PC-9 (cell line): ENCODE results near the gene CHCHD2. TPM values are rescaled to one million over a fixed set of nuclear protein-coding genes. Genes with fewer than 3 reads are reported as not detected.
"Not testable (repeated sequence)": the region's sequence is repeated elsewhere in the genome, so short reads cannot be mapped to it uniquely, and the experiment has no call there.

Experiments
- Bru-seq: library from RNA; stranded (reverse); fragments of 400-500 nt; gene quantifications from one replicate; lab custom pipeline; 2021; lab: Mats Ljungman, UMichigan
- BruChase-seq, 2 experiments: library from RNA; stranded (reverse); fragments of 400-500 nt; gene quantifications; one replicate each; lab custom pipeline; 2021; lab: Mats Ljungman, UMichigan
- BruUV-seq: library from RNA; stranded (reverse); fragments of 400-500 nt; replicated peaks from 2 replicates; lab custom pipeline; 2021; lab: Mats Ljungman, UMichigan
- CTCF ChIA-PET: fragments of 300-600 bp; sonication (Branson Sonifier 250); formaldehyde crosslinking; loops from one replicate; lab custom pipeline; 2022; ENCODE audit warnings: antibody characterized with exemption; lab: Charles Lee
- POLR2A ChIA-PET: fragments of 300-600 bp; sonication (Branson Sonifier 250); formaldehyde crosslinking; loops from one replicate; lab custom pipeline; 2022; ENCODE audit warnings: antibody characterized with exemption; ENCODE audit not compliant: unreplicated experiment; lab: Charles Lee
- DNase-seq, 2 experiments: peaks; one replicate each; pipeline versions ENCODE4 v3.0.0 to v3.0.0-alpha.2; 2015 to 2022; ENCODE audit warnings: mixed read lengths in 1 of 2
- H2AFZ ChIP-seq: fragments of 200-600 bp; sonication (generic); 2 replicates; pipeline ENCODE4 v1.8.1; 2017; ENCODE audit warnings: antibody characterized with exemption
- H3F3A ChIP-seq: fragments of 200-600 bp; sonication (generic); 2 replicates; pipeline ENCODE4 v1.8.1; 2017; ENCODE audit warnings: antibody characterized with exemption, mild to moderate bottlenecking, low read depth; ENCODE audit not compliant: insufficient read depth
- H3K27ac ChIP-seq: fragments of 200-600 bp; sonication (generic); 2 replicates; pipeline ENCODE4 v1.6.1; 2016; ENCODE audit warnings: mixed run types
- H3K27me3 ChIP-seq: fragments of 200-600 bp; sonication (generic); 2 replicates; pipeline ENCODE4 v1.6.1; 2016; ENCODE audit warnings: low read depth, mixed run types; ENCODE audit not compliant: insufficient read depth
- H3K36me3 ChIP-seq: fragments of 200-600 bp; sonication (generic); 2 replicates; pipeline ENCODE4 v1.6.1; 2016; ENCODE audit warnings: low read depth, mixed run types
- H3K4me1 ChIP-seq: fragments of 200-600 bp; sonication (generic); replicated peaks from 2 replicates; pipeline ENCODE4 v1.6.1; 2016; ENCODE audit warnings: mixed run types; ENCODE audit not compliant: insufficient read depth
- H3K4me2 ChIP-seq: fragments of 200-600 bp; sonication (generic); 2 replicates; pipeline ENCODE4 v1.6.1; 2017; ENCODE audit warnings: mixed run types
- H3K4me3 ChIP-seq: fragments of 200-600 bp; sonication (generic); 2 replicates; pipeline ENCODE4 v1.6.1; 2016; ENCODE audit warnings: mixed run types
- H3K79me2 ChIP-seq: fragments of 200-600 bp; sonication (generic); 2 replicates; pipeline ENCODE4 v1.6.1; 2017; ENCODE audit warnings: low read depth, mixed run types
- H3K9me2 ChIP-seq: fragments of 200-600 bp; sonication (generic); 2 replicates; pipeline ENCODE4 v1.8.1; 2017; ENCODE audit warnings: mild to moderate bottlenecking; ENCODE audit not compliant: insufficient read depth
- H3K9me3 ChIP-seq: fragments of 200-600 bp; sonication (generic); 2 replicates; pipeline ENCODE4 v1.8.1; 2016; ENCODE audit warnings: low read depth; ENCODE audit not compliant: insufficient read depth
- H4K20me1 ChIP-seq: fragments of 200-600 bp; sonication (generic); 2 replicates; pipeline ENCODE4 v1.8.1; 2017; ENCODE audit not compliant: insufficient read depth
- CTCF ChIP-seq: fragments of 200-600 bp; sonication (generic); conservative IDR thresholded peaks from 2 replicates; pipeline ENCODE4 v1.6.1; 2017; ENCODE audit warnings: mixed run types, antibody characterized with exemption, mild to moderate bottlenecking, moderate library complexity
- EZH2 ChIP-seq: fragments of 200-600 bp; sonication (generic); IDR thresholded peaks from 2 replicates; pipeline ENCODE4 v1.8.0; 2017; ENCODE audit warnings: antibody characterized with exemption, low read depth
- intact Hi-C: fragments of 100-400 bp; cut with micrococcal nuclease; formaldehyde crosslinking; loops from one replicate; pipeline ENCODE4 v1.10.0; 2022; ENCODE audit not compliant: unreplicated experiment
- long read RNA-seq: library from polyadenylated mRNA; stranded (forward); transcript quantifications from one replicate; pipeline ENCODE4 v2.0.0, GENCODE V29; 2022
- total RNA-seq: library from RNA; stranded (reverse); gene quantifications from 2 replicates; pipeline ENCODE4 v1.2.3, GENCODE V29; 2021

CHCHD2 gene
- total RNA-seq, result 978 and 1,041 TPM in 2 replicates
- Bru-seq, nascent RNA, result percentile 98 among the genes with signal in this experiment
- percentile 95 among the genes with signal in this experiment for BruChase-seq, experiment 1, labeled RNA remaining after a 2-hour chase
- percentile 99 among the genes with signal in this experiment for BruChase-seq, experiment 2, labeled RNA remaining after a 6-hour chase
- long read RNA-seq, transcript CHCHD2-201 (4 exons, 901 nt), result major isoform, 1,473 of 1,574 reads
- long read RNA-seq, partial matches to known transcripts, result 88 of 1,574 reads
- long read RNA-seq, other reads (novel, unspliced or antisense), result 11 of 1,574 reads

GRCh38 chr7:56106108-56107073 lies at the start of gene CHCHD2:
Gene CHCHD2 (minus strand): TSS chr7:56106476. CDS start chr7:56106413, 63 bp downstream.
- H2AFZ ChIP-seq, result peak within 1 kb of the TSS; percentile 87
- intact Hi-C loops, result loop anchor here (1.0 to 5.0 kb wide), 4 partner anchors 32 to 740 kb away; partner anchors contain the start of gene SUMF2
- BruUV-seq, result TSS peak; percentile 93

GRCh38 chr7:56131062-56131461 lies 24.8 kb upstream of the CHCHD2 start:
- H3F3A ChIP-seq, H2AFZ ChIP-seq, POLR2A ChIA-PET, H3K9me2 ChIP-seq, CTCF ChIA-PET, H3K4me2 ChIP-seq, H4K20me1 ChIP-seq, H3K27ac ChIP-seq, H3K36me3 ChIP-seq, H3K27me3 ChIP-seq, H3K4me1 ChIP-seq, H3K79me2 ChIP-seq, BruUV-seq, DNase-seq, intact Hi-C loops, H3K9me3 ChIP-seq, H3K4me3 ChIP-seq: not testable (repeated sequence)

More at GRCh38 chr7:56106108-56107073, at the start of gene CHCHD2:
- Histone ChIP-seq H4K20me1 (peaks cover 41% of the 10 kb centered on the region), H3K79me2 (peaks cover 46% of the 10 kb centered on the region), H3K4me3 (peak within 1 kb of the TSS; percentile 74), H3K27me3 (no peaks in the 10 kb centered on the region), H3F3A (peaks cover 41% of the 10 kb centered on the region), H3K9me3 (no peaks in the 10 kb centered on the region), H3K4me2 (peak within 1 kb of the TSS; percentile 84), H3K4me1 (peaks cover 25% of the 10 kb centered on the region), H3K36me3 (peaks cover 37% of the 10 kb centered on the region), H3K9me2 (no peaks in the 10 kb centered on the region), H3K27ac (peak within 1 kb of the TSS; percentile 73)
- TF ChIP-seq EZH2, result no peak
- TF ChIP-seq CTCF, result no peak
- ChIA-PET POLR2A (interaction anchor here (0.5 to 0.9 kb wide), 6 partner anchors 11 to 979 kb away, joined by 3 to 17 read pairs (median 6); partner anchors contain the start of gene PSPH), CTCF (interaction anchor here (0.6 kb wide), 1 partner anchor 42 kb away, joined by 8 read pairs; no protein-coding TSS in a partner anchor)
- DNase-seq, result peak; percentile 99 to 100

- Histone ChIP-seq H3K27me3 (no peaks in the 10 kb centered on the region), H2AFZ (no peak overlapping the region), H3K79me2 (no peaks in the 10 kb centered on the region), H3K9me2 (no peaks in the 10 kb centered on the region), H3F3A (no peaks in the 10 kb centered on the region), H3K27ac (no peak overlapping the region), H3K4me1 (no peaks in the 10 kb centered on the region), H3K4me3 (no peak overlapping the region), H4K20me1 (no peaks in the 10 kb centered on the region), H3K9me3 (no peaks in the 10 kb centered on the region), H3K4me2 (no peak overlapping the region), H3K36me3 (no peaks in the 10 kb centered on the region)
- POLR2A ChIA-PET, result no interaction called here
- CTCF ChIA-PET, result no interaction called here
- intact Hi-C loops, result no loop called here
- DNase-seq, result no peak
- no peak for TF ChIP-seq CTCF
- TF ChIP-seq EZH2, result no peak
- no TSS peak for BruUV-seq
Measured at GRCh38 chr7:56127241-56127975, 21.1 kb upstream of the CHCHD2 start.
